PC-9 (cell line): ENCODE measurements around the gene CACNB4. TPM values are rescaled to one million over a fixed set of nuclear protein-coding genes. Genes with fewer than 3 reads are reported as not detected.

Experiments
- BruUV-seq: library from RNA; stranded (reverse); fragments of 400-500 nt; replicated peaks from 2 replicates; lab custom pipeline; 2021; lab: Mats Ljungman, UMichigan
- CTCF ChIA-PET: fragments of 300-600 bp; sonication (Branson Sonifier 250); formaldehyde crosslinking; loops from one replicate; lab custom pipeline; 2022; ENCODE audit warnings: antibody characterized with exemption; lab: Charles Lee
- POLR2A ChIA-PET: fragments of 300-600 bp; sonication (Branson Sonifier 250); formaldehyde crosslinking; loops from one replicate; lab custom pipeline; 2022; ENCODE audit warnings: antibody characterized with exemption; ENCODE audit not compliant: unreplicated experiment; lab: Charles Lee
- DNase-seq, 2 experiments: peaks; one replicate each; pipeline versions ENCODE4 v3.0.0 to v3.0.0-alpha.2; 2015 to 2022; ENCODE audit warnings: mixed read lengths in 1 of 2
- H2AFZ ChIP-seq: fragments of 200-600 bp; sonication (generic); 2 replicates; pipeline ENCODE4 v1.8.1; 2017; ENCODE audit warnings: antibody characterized with exemption
- H3F3A ChIP-seq: fragments of 200-600 bp; sonication (generic); 2 replicates; pipeline ENCODE4 v1.8.1; 2017; ENCODE audit warnings: antibody characterized with exemption, mild to moderate bottlenecking, low read depth; ENCODE audit not compliant: insufficient read depth
- H3K27ac ChIP-seq: fragments of 200-600 bp; sonication (generic); 2 replicates; pipeline ENCODE4 v1.6.1; 2016; ENCODE audit warnings: mixed run types
- H3K27me3 ChIP-seq: fragments of 200-600 bp; sonication (generic); 2 replicates; pipeline ENCODE4 v1.6.1; 2016; ENCODE audit warnings: low read depth, mixed run types; ENCODE audit not compliant: insufficient read depth
- H3K36me3 ChIP-seq: fragments of 200-600 bp; sonication (generic); 2 replicates; pipeline ENCODE4 v1.6.1; 2016; ENCODE audit warnings: low read depth, mixed run types
- H3K4me1 ChIP-seq: fragments of 200-600 bp; sonication (generic); replicated peaks from 2 replicates; pipeline ENCODE4 v1.6.1; 2016; ENCODE audit warnings: mixed run types; ENCODE audit not compliant: insufficient read depth
- H3K4me2 ChIP-seq: fragments of 200-600 bp; sonication (generic); 2 replicates; pipeline ENCODE4 v1.6.1; 2017; ENCODE audit warnings: mixed run types
- H3K4me3 ChIP-seq: fragments of 200-600 bp; sonication (generic); 2 replicates; pipeline ENCODE4 v1.6.1; 2016; ENCODE audit warnings: mixed run types
- H3K79me2 ChIP-seq: fragments of 200-600 bp; sonication (generic); 2 replicates; pipeline ENCODE4 v1.6.1; 2017; ENCODE audit warnings: low read depth, mixed run types
- H3K9me2 ChIP-seq: fragments of 200-600 bp; sonication (generic); 2 replicates; pipeline ENCODE4 v1.8.1; 2017; ENCODE audit warnings: mild to moderate bottlenecking; ENCODE audit not compliant: insufficient read depth
- H3K9me3 ChIP-seq: fragments of 200-600 bp; sonication (generic); 2 replicates; pipeline ENCODE4 v1.8.1; 2016; ENCODE audit warnings: low read depth; ENCODE audit not compliant: insufficient read depth
- H4K20me1 ChIP-seq: fragments of 200-600 bp; sonication (generic); 2 replicates; pipeline ENCODE4 v1.8.1; 2017; ENCODE audit not compliant: insufficient read depth
- EZH2 ChIP-seq: fragments of 200-600 bp; sonication (generic); IDR thresholded peaks from 2 replicates; pipeline ENCODE4 v1.8.0; 2017; ENCODE audit warnings: antibody characterized with exemption, low read depth
- intact Hi-C: fragments of 100-400 bp; cut with micrococcal nuclease; formaldehyde crosslinking; loops from one replicate; pipeline ENCODE4 v1.10.0; 2022; ENCODE audit not compliant: unreplicated experiment
- total RNA-seq: library from RNA; stranded (reverse); gene quantifications from 2 replicates; pipeline ENCODE4 v1.2.3, GENCODE V29; 2021
- TF ChIP-seq, protein P1 (sequence below): fragments of 200-600 bp; sonication (generic); conservative IDR thresholded peaks from 2 replicates; pipeline ENCODE4 v1.6.1; 2017; ENCODE audit warnings: mixed run types, antibody characterized with exemption, mild to moderate bottlenecking, moderate library complexity

CACNB4 gene
- total RNA-seq, 1 experiment from 2014 or later: 0.98 TPM

DNA sequence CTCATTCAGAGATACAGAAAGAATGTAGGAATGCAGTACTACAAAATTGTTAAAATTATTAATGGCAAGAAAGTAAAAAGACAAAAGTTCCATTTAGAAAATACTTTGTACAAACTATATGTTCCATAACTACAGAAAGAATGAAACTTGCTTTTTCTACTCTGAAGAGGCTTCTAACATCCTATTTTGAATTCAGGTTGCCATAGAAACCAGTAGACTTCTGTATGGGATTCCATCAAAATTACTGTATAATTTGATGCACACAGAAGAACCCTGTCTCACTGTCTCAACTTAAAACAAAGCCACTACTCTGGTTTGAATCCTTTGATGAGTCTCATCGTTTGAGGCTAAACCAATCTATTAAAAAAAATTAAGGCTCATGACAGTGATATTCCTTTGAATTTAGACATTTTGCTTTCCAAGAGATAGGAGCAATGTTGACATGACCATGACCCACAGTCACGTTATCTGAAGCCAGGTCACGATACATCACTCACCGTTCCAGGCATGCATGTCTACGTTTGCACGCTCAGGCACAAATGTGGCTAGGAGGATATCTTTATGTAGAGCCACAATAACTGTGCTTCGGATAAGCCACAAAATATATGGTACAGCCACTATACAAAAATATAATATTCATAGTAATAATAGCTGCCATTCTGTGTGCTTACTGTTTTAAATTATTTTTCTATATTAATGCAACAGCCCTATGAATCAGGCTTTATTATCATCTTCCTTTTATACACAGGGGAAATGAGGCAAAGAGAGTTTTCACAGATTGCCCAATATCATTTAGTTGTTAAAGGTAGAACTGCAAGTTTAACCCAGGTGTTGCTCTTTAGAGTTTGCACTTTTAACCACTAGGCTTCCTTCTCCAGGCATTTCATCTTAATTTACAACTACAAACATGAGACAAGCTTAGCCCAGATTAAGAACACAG is 82.4 kb downstream of the CACNB4 start:
- H3K4me1 ChIP-seq: no peaks in the 10 kb centered on the region
- no peak for DNase-seq
- intact Hi-C loops: no loop called here
- no peaks in the 10 kb centered on the region for H4K20me1 ChIP-seq
- no peaks in the 10 kb centered on the region for H3F3A ChIP-seq
- no peaks in the 10 kb centered on the region for H3K79me2 ChIP-seq
- no peak overlapping the region for H2AFZ ChIP-seq
- H3K9me2 ChIP-seq: no peaks in the 10 kb centered on the region
- H3K27me3 ChIP-seq: peaks cover 12% of the 10 kb centered on the region
- POLR2A ChIA-PET: no interaction called here
- TF ChIP-seq, protein P1, sequence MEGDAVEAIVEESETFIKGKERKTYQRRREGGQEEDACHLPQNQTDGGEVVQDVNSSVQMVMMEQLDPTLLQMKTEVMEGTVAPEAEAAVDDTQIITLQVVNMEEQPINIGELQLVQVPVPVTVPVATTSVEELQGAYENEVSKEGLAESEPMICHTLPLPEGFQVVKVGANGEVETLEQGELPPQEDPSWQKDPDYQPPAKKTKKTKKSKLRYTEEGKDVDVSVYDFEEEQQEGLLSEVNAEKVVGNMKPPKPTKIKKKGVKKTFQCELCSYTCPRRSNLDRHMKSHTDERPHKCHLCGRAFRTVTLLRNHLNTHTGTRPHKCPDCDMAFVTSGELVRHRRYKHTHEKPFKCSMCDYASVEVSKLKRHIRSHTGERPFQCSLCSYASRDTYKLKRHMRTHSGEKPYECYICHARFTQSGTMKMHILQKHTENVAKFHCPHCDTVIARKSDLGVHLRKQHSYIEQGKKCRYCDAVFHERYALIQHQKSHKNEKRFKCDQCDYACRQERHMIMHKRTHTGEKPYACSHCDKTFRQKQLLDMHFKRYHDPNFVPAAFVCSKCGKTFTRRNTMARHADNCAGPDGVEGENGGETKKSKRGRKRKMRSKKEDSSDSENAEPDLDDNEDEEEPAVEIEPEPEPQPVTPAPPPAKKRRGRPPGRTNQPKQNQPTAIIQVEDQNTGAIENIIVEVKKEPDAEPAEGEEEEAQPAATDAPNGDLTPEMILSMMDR: no peak
- no peak for TF ChIP-seq EZH2
- H3K4me2 ChIP-seq: no peak overlapping the region
- H3K4me3 ChIP-seq: no peak overlapping the region
- H3K9me3 ChIP-seq: no peaks in the 10 kb centered on the region
- no peak overlapping the region for H3K27ac ChIP-seq
- no peaks in the 10 kb centered on the region for H3K36me3 ChIP-seq
- CTCF ChIA-PET: no interaction called here
- BruUV-seq: no TSS peak

DNA sequence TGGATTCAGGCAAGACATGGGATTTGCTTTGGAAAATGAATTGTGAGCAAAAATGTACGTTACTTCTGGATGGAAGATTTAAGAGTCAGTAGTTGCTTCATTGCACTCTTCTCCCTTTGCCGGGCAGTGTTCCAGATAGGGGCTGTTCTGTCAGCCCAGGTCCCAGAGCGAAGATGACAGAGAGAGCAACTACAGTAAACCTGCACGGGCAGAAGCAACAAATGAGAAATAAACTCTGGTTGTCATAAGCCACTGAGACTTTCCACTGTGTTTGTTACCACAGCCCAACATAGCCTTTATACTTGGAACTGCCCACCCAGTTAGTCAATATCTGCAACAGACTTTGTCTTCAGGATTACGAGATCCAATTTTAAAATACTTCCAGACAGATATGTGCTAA is 83.3 kb downstream of the CACNB4 start:
- TF ChIP-seq EZH2: no peak
- TF ChIP-seq, protein P1: no peak
- H3K36me3 ChIP-seq: no peaks in the 10 kb centered on the region
- BruUV-seq: no TSS peak
- H3K4me2 ChIP-seq: no peak overlapping the region
- POLR2A ChIA-PET: no interaction called here
- intact Hi-C loops: no loop called here
- H3K27ac ChIP-seq: no peak overlapping the region
- no peaks in the 10 kb centered on the region for H3F3A ChIP-seq
- peaks cover 14% of the 10 kb centered on the region for H3K27me3 ChIP-seq
- no peak for DNase-seq
- no peaks in the 10 kb centered on the region for H3K79me2 ChIP-seq
- H3K4me1 ChIP-seq: no peaks in the 10 kb centered on the region
- no peaks in the 10 kb centered on the region for H4K20me1 ChIP-seq
- no peaks in the 10 kb centered on the region for H3K9me3 ChIP-seq
- H3K9me2 ChIP-seq: no peaks in the 10 kb centered on the region
- H2AFZ ChIP-seq: no peak overlapping the region
- CTCF ChIA-PET: no interaction called here
- H3K4me3 ChIP-seq: no peak overlapping the region

DNA sequence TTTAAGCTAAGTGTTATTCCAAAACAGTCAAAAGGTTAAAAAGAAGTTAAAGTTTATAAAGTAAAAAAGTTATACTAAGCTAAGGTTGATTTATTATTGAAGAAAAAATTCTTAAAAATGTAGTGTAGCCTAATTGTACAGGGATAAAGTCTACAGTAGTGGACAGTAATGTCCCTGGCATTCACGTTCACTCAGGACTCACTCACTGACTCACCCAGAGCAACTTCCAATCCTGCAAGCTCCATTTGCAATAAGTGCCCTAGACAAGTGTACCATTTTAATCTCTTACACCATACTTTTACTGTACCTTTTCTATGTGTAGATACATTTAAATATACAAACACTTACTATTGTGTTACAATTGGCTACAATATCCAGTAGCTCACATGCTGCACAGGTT is 86.1 kb downstream of the CACNB4 start:
- Histone ChIP-seq H3K9me3 (no peaks in the 10 kb centered on the region), H3K79me2 (no peaks in the 10 kb centered on the region), H3K36me3 (no peaks in the 10 kb centered on the region), H3K4me3 (no peak overlapping the region), H4K20me1 (no peaks in the 10 kb centered on the region), H3K4me2 (no peak overlapping the region), H3K9me2 (no peaks in the 10 kb centered on the region), H3K4me1 (no peaks in the 10 kb centered on the region), H3F3A (no peaks in the 10 kb centered on the region), H2AFZ (no peak overlapping the region), H3K27ac (no peak overlapping the region), H3K27me3 (peaks cover 23% of the 10 kb centered on the region)
- TF ChIP-seq, protein P1: no peak
- no peak for TF ChIP-seq EZH2
- CTCF ChIA-PET: interaction anchor here (0.6 kb wide), 1 partner anchor 40 kb away, joined by 3 read pairs; no protein-coding TSS in a partner anchor
- no TSS peak for BruUV-seq
- intact Hi-C loops: no loop called here
- DNase-seq: no peak
- POLR2A ChIA-PET: interaction anchor here (0.6 kb wide), 1 partner anchor 594 kb away, joined by 3 read pairs; no protein-coding TSS in a partner anchor
